T-helper 17 cell (primary cell): ENCODE measurements around the gene NKIRAS1. TPM values are rescaled to one million over a fixed set of nuclear protein-coding genes. Genes with fewer than 3 reads are reported as not detected.
"Not testable (repeated sequence)": the region's sequence is repeated elsewhere in the genome, so short reads cannot be mapped to it uniquely, and the experiment has no call there.

Source experiments
- ATAC-seq: fragments of 150-1000 bp; cut with Tn5 transposase; 2 replicates; pipeline ENCODE4 v1.10.0; 2021; ENCODE audit warnings: mild to moderate bottlenecking, moderate library complexity
- DNase-seq, 3 donors: peaks; one replicate each; pipeline versions ENCODE4 v3.0.0 to v3.0.0-alpha.2; 2020 to 2021
- H3K9me3 ChIP-seq: one replicate; pipeline ENCODE4 v1.7.0; 2013; ENCODE audit warnings: low read length, mild to moderate bottlenecking; ENCODE audit not compliant: control insufficient read depth, poor library complexity, severe bottlenecking
- H3K27ac Mint-ChIP-seq: one replicate; pipeline ENCODE4 v1.8.0; 2022; ENCODE audit warnings: mild to moderate bottlenecking, moderate library complexity, mixed read lengths
- H3K27me3 Mint-ChIP-seq: one replicate; pipeline ENCODE4 v1.8.0; 2022; ENCODE audit warnings: mixed read lengths
- H3K36me3 Mint-ChIP-seq: one replicate; pipeline ENCODE4 v1.8.0; 2022; ENCODE audit warnings: low read depth, mixed read lengths
- H3K4me1 Mint-ChIP-seq: one replicate; pipeline ENCODE4 v1.8.0; 2022; ENCODE audit warnings: mild to moderate bottlenecking, mixed read lengths
- H3K4me3 Mint-ChIP-seq: one replicate; pipeline ENCODE4 v1.8.0; 2022; ENCODE audit warnings: mild to moderate bottlenecking, moderate library complexity, mixed read lengths
- total RNA-seq, 4 donors: library from RNA in 2 of 4; stranded (reverse) in 2 of 4; gene quantifications; one replicate each; pipeline ENCODE4 v1.2.3 and lab custom pipeline; 2022 to 2026

Gene NKIRAS1
- total RNA-seq, 2 donors from 2014 or later, result 2.6 to 2.7 TPM

DNA sequence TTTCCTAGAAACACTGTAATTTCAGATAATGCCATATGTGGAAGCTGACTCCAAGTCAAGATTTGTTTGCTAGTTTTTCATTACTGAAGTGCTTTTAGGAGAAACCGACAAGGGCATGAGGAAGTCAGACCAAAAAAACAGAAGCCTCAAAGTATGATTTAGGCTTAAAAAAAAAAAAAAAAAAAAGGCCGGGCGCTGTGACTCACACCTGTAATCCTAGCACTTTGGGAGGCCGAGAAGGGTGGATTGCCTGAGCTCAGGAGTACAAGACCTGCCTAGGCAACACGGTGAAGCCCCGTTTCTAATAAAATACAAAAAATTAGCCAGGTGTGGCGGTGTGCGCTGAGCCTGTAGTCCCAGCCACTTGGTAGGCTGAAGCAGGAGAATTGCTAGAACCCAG lies 11.7 kb upstream of the NKIRAS1 start:
- H3K4me3 Mint-ChIP-seq, result no peak overlapping the region
- H3K9me3 ChIP-seq, result no peaks in the 10 kb centered on the region
- ATAC-seq (no peak), DNase-seq (no peak)
- peaks cover 5% of the 10 kb centered on the region for H3K36me3 Mint-ChIP-seq
- H3K4me1 Mint-ChIP-seq, result peaks cover 6% of the 10 kb centered on the region
- peaks cover 12% of the 10 kb centered on the region for H3K27me3 Mint-ChIP-seq
- peak overlapping the region; percentile 54 for H3K27ac Mint-ChIP-seq

DNA sequence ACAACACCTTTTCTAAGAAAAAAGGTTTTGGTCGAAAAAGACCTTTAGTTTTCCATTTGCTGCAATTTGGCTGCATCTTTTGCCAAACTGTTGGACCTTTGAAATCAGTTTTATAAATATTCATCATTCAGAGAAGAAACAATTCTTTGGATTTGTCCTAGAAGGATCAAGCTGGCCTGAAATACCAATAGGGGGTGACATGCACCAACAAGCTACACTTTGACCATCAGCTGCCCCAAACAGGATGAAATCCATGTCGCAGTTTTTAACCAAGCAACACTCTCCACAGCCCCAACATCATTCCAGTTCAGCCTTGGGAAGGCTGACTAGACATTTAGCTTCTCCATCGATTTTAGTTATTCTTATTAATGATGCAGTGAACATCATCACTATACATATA lies 9.9 kb upstream of the NKIRAS1 start:
- H3K36me3 Mint-ChIP-seq, result peaks cover 5% of the 10 kb centered on the region
- no peak overlapping the region for H3K4me3 Mint-ChIP-seq
- H3K4me1 Mint-ChIP-seq, result peaks cover 6% of the 10 kb centered on the region
- no peak overlapping the region for H3K27ac Mint-ChIP-seq
- peaks cover 6% of the 10 kb centered on the region for H3K27me3 Mint-ChIP-seq
- no peak for DNase-seq
- H3K9me3 ChIP-seq, result no peaks in the 10 kb centered on the region
- no peak for ATAC-seq

DNA sequence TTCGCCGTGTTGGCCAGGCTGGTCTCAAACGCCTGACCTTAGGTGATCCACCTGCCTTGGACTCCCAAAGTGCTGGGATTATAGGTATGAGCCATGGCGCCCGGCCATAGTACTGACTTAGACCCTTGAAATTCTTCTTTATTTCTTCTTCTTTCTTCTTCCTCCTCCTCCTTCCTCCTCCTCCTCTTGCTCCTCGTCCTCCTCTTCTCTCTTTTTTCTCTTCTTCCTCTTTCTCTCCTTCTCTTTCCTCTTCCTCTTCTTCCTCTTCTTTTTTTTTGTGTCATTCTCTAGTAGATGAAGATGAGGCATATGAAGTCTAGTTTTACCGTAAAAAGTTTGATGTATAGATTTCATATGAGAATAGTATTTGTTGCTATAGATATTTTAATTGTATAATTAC lies 9.5 kb upstream of the NKIRAS1 start:
- DNase-seq (no peak), ATAC-seq (no peak)
- Mint-ChIP-seq H3K4me3 (no peak overlapping the region), H3K4me1 (peaks cover 3% of the 10 kb centered on the region), H3K36me3 (peaks cover 2% of the 10 kb centered on the region), H3K27ac (no peak overlapping the region), H3K27me3 (peaks cover 1% of the 10 kb centered on the region)
- no peaks in the 10 kb centered on the region for H3K9me3 ChIP-seq

DNA sequence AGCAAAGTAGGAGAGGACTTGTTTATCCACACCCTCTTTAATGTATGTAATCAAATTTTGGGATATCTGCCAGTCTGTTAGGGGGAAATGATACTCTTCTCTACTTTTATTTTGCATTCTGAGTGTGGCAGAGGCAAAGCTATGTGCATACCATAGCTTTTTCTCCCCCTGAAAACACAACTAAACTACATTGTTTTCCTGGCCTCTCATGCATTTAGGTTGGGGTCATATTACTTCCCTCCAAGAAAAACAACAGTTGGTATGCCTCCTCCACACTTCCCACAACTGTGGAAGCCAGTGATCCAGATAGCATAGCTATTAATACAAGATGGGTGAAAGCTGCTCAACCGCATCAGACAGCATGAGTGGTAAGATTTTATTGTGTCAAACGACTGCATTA lies 7.0 kb upstream of the NKIRAS1 start:
- peaks cover 12% of the 10 kb centered on the region for H3K4me1 Mint-ChIP-seq
- no peak overlapping the region for H3K27ac Mint-ChIP-seq
- H3K9me3 ChIP-seq, result no peaks in the 10 kb centered on the region
- ATAC-seq (no peak), DNase-seq (no peak)
- no peaks in the 10 kb centered on the region for H3K36me3 Mint-ChIP-seq
- no peak overlapping the region for H3K4me3 Mint-ChIP-seq
- no peaks in the 10 kb centered on the region for H3K27me3 Mint-ChIP-seq

DNA sequence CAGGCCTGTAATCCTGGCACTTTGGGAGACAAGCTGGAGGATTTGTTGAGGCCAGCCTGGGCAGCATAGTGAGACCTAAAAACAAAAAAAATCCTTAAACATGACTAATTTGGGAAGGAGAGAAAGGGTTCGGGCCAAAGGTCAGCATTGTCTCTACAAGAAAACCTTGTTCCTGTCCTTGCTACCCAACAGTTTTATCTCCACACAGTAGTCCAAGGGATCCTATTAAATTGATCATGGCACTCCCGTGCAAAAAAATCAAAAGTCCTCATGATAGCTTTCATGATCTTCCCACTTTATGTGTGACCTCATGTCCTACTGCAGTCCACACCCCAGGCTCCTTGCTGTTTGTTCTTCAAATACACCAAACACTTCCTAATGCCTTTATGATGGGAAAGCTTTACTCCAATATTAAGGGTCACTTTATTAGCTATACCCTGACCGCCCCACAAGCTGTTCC lies 4.3 kb upstream of the NKIRAS1 start:
- Mint-ChIP-seq H3K4me3 (peak overlapping the region; percentile 15), H3K27me3 (no peaks in the 10 kb centered on the region), H3K4me1 (peaks cover 26% of the 10 kb centered on the region), H3K36me3 (no peaks in the 10 kb centered on the region), H3K27ac (peak overlapping the region; percentile 53)
- DNase-seq (no peak), ATAC-seq (no peak)
- no peaks in the 10 kb centered on the region for H3K9me3 ChIP-seq

DNA sequence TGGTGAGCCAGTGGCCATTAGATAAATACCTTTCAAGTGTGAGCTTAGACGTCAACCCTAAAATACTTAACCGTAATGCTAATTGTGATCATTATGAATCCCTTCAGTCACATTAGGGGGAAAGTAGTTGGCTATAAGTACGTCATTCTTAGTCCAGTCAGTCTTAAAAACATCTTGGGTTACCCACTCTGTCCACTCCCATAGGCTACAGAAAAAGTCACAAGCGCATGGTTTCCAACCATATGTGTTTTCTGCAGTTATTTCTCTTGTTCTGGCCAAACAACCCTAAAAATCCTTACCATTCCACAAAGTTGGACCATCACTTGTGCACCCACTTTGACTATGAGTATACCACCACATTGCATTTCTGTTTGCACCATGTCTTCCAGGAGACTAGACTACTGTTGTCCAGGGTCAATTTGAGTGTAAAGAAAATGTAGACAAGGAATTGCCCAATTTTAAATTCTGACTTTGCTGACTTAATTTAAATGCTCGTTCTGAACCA lies 3.4 kb upstream of the NKIRAS1 start:
- Mint-ChIP-seq H3K4me1 (peaks cover 34% of the 10 kb centered on the region), H3K36me3 (no peaks in the 10 kb centered on the region)
- ATAC-seq, result no peak

DNA sequence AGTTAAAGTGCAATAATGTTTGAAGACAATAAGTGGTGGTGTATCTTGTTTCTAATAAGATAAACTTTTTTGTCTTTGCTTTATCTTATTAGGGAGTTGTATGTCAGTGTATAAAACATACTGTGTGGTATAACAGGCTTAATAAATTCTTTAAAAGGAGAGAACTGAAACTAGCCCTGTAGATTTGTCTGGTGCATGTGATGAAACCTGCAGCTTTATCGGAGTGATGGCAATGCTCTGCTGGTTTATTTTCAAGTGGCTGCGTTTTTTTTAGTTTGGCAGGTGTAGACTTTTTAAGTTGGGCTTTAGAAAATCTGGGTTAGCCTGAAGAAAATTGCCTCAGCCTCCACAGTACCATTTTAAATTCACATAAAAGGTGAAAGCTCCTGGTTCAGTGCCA lies 2.8 kb upstream of the NKIRAS1 start:
- peaks cover 37% of the 10 kb centered on the region for H3K4me1 Mint-ChIP-seq
- no peak overlapping the region for H3K4me3 Mint-ChIP-seq
- H3K36me3 Mint-ChIP-seq, result no peaks in the 10 kb centered on the region
- H3K9me3 ChIP-seq, result no peaks in the 10 kb centered on the region
- DNase-seq (no peak), ATAC-seq (no peak)
- peak overlapping the region; percentile 98 for H3K27ac Mint-ChIP-seq
- no peaks in the 10 kb centered on the region for H3K27me3 Mint-ChIP-seq

More for the DNA sequence above, 3.4 kb upstream of the NKIRAS1 start:
- Mint-ChIP-seq H3K27ac (peak overlapping the region; percentile 53), H3K27me3 (no peaks in the 10 kb centered on the region), H3K4me3 (no peak overlapping the region)
- no peak for DNase-seq
- no peaks in the 10 kb centered on the region for H3K9me3 ChIP-seq

DNA sequence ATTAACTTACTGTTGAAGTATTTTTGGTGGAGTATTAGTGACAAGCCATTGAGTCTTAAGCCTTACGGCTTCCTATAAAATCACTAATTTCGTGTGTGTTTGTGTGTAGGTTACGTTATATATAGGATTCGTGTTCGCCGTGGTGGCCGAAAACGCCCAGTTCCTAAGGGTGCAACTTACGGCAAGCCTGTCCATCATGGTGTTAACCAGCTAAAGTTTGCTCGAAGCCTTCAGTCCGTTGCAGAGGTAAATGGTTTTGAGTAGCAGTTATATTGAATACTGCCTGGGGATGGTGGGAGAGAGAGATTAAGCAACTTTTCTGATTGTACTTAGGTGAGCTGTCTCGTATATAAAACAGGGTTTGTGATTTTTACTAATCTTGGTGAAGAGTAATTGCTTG lies 1.5 kb upstream of the NKIRAS1 start:
- H3K4me3 Mint-ChIP-seq, result peak overlapping the region; percentile 98

DNA sequence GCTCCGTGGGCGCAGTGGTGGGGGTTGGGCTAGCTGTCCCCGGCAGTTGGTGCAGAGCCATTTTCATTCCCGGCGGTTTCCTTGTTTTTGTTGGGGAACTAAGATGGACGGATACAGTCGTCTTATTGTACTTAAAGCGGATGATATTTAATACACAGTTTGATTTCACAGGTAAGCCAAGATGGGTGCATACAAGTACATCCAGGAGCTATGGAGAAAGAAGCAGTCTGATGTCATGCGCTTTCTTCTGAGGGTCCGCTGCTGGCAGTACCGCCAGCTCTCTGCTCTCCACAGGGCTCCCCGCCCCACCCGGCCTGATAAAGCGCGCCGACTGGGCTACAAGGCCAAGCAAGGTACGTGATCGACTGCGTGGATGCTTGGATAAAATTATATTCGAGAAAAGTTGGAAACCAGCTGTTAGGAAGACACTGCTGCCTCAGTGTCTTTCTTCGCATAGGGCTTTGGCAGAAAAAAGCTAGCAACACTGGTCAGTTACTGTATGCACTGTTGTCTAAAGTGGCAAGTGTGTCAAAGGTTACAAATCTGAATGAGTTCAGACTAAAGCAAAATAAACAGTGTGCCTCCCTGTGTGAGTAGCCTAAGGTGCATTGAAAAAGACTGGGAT lies 1.0 kb upstream of the NKIRAS1 start:
- peaks cover 37% of the 10 kb centered on the region for H3K4me1 Mint-ChIP-seq
- H3K9me3 ChIP-seq, DNase-seq, H3K36me3 Mint-ChIP-seq, ATAC-seq, H3K27me3 Mint-ChIP-seq: not testable (repeated sequence)
- peak overlapping the region; percentile 98 for H3K4me3 Mint-ChIP-seq
- peak overlapping the region; percentile 98 for H3K27ac Mint-ChIP-seq

More for the DNA sequence above, 1.5 kb upstream of the NKIRAS1 start:
- H3K27ac Mint-ChIP-seq, result peak overlapping the region; percentile 98
- not testable (repeated sequence) for H3K36me3 Mint-ChIP-seq, ATAC-seq, DNase-seq, H3K9me3 ChIP-seq, H3K27me3 Mint-ChIP-seq
- peaks cover 37% of the 10 kb centered on the region for H3K4me1 Mint-ChIP-seq

DNA sequence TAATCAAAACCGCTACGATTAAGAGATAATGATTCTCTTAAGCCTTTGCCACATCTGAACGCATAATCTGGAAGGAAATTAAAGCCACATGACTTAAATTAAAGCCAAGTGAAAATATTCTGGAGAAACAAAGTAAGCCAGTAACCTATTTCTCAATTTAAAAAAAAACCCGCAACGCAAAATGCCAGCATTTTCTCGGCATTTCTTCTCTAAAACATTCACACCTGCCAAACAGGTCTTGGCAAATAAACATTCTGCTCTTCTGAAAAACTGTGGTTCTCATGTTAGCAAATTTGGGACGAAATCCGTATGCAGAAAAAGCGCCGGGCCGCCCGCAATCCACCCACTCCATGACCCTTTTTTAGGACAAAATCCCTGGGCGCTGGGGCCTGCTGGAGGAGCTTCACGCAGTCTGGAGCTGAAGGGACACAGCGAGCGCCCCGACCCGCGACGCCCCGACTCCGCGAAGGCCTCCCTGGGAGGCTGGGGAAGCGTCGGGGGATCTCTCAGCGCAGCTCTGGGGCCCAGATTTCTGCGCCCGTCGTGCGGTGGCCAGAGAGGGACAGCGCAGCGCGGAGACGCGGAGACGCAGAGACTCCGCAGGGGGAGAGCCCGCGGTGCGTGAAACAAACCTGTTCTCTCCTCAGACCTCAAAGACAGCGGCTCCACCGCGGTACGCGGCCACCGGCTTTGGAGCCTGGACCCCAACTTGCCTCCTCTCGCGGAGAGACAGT lies 471 bp downstream of the NKIRAS1 start:
- no peaks in the 10 kb centered on the region for H3K9me3 ChIP-seq
- H3K27ac Mint-ChIP-seq, result peak overlapping the region; percentile 98
- ATAC-seq (peak; percentile 46), DNase-seq (no peak)
- peaks cover 37% of the 10 kb centered on the region for H3K4me1 Mint-ChIP-seq
- H3K36me3 Mint-ChIP-seq, result no peaks in the 10 kb centered on the region
- no peaks in the 10 kb centered on the region for H3K27me3 Mint-ChIP-seq
- peak overlapping the region; percentile 98 for H3K4me3 Mint-ChIP-seq

DNA sequence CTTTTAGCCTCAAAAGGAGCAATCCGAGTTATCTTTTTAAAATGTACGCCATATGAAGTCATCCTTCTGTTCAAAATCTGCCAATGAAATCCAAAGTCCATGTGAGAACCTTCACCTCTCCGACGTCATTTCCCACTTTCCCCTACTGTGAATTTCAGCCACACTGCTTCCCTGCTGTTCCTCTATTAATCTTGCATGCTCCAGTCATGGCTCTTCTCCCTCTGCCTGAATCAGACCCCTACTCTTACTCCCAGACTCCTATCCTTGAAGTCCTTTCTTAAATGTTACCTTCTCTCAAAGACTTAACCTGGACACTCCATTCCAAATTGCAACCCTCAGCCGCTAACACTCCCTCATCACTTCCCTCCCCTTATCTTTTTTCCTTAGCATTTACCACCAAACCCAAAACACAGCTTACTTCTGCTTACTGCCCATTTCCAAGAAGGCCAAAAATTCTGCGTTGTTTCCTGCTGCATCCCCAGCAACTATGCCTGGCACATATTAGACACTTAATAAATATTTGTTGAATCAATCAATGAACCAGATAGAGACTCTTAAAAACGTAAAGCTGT lies 1.2 kb downstream of the NKIRAS1 start:
- DNase-seq, result no peak
- no peaks in the 10 kb centered on the region for H3K27me3 Mint-ChIP-seq
- peaks cover 37% of the 10 kb centered on the region for H3K4me1 Mint-ChIP-seq
- peak overlapping the region; percentile 98 for H3K4me3 Mint-ChIP-seq
- ATAC-seq, result no peak
- H3K36me3 Mint-ChIP-seq, result peaks cover under 1% of the 10 kb centered on the region
- no peaks in the 10 kb centered on the region for H3K9me3 ChIP-seq
- H3K27ac Mint-ChIP-seq, result peak overlapping the region; percentile 98

DNA sequence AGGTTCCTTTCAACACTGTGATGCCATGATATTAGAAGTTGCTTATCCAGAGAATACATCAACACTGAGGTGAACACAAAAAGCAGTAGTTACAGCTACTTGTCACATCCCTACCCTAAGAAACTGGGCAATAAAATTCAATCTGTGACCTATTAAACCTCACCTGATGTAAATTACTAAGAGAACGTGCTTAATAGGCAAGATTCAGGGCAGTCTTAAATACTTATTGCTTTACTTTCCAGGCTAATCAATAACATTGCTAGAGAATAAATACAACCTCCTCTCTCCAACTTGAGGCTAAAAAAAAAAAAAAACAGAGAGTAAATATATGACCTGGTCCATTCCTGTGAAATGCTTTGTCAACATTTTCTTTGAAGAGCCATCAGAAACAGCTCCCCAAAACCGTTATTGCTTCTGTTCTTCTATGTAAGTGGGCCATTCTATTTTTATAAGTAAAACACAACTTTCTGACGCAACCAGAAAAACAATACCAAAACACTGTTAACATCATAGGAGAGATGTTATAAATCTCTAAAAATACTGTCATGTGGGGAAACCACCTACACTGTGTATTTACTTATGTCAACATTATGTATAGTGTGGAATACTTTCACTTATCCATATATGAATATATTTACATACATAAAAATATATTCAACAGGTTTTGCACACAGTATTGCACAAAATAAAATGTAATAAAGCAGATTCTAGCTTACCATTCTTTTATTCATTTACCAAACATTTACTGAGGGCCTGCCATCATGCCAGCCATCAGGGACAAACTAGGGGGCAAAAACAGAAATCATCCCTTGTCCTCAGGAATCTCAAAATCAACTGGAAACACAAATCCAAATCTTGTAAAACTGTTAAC lies 2.7 kb downstream of the NKIRAS1 start:
- H3K36me3 Mint-ChIP-seq, result peaks cover 3% of the 10 kb centered on the region
- DNase-seq, result no peak
- H3K27me3 Mint-ChIP-seq, result no peaks in the 10 kb centered on the region
- H3K4me1 Mint-ChIP-seq, result peaks cover 30% of the 10 kb centered on the region
- no peak overlapping the region for H3K4me3 Mint-ChIP-seq
- no peaks in the 10 kb centered on the region for H3K9me3 ChIP-seq
- H3K27ac Mint-ChIP-seq, result no peak overlapping the region
- ATAC-seq, result no peak

DNA sequence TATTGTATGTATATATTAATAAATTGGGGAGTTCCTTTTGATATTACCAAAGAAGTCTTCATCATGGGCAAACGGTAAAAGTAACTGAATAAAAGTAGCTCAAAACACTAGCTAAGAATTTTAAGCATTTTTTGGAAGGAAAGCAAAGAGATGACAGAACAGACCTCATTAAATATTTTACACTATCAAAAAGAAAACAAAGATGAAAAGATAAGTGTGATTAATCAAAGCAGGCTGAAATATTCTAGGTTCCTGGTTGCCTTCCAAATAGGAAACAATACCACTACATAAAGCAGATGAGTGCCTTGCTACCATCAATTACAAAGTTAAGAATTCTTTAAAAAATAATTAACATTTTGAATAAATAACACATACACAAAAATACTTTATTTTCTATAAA lies 3.6 kb downstream of the NKIRAS1 start:
- no peak for ATAC-seq
- H3K9me3 ChIP-seq, result no peaks in the 10 kb centered on the region
- no peak for DNase-seq
- Mint-ChIP-seq H3K36me3 (peaks cover 3% of the 10 kb centered on the region), H3K4me1 (peaks cover 21% of the 10 kb centered on the region), H3K27me3 (no peaks in the 10 kb centered on the region), H3K27ac (no peak overlapping the region), H3K4me3 (no peak overlapping the region)
